HG03354 (cell line): ENCODE data around the gene IQSEC1.

Experiments
- ATAC-seq: cut with Tn5 transposase; IDR thresholded peaks from one replicate; pipeline ENCODE4 v1.9.1; 2021; ENCODE audit warnings: mild to moderate bottlenecking; ENCODE audit not compliant: unreplicated experiment, poor library complexity, severe bottlenecking

The IQSEC1 gene

DNA sequence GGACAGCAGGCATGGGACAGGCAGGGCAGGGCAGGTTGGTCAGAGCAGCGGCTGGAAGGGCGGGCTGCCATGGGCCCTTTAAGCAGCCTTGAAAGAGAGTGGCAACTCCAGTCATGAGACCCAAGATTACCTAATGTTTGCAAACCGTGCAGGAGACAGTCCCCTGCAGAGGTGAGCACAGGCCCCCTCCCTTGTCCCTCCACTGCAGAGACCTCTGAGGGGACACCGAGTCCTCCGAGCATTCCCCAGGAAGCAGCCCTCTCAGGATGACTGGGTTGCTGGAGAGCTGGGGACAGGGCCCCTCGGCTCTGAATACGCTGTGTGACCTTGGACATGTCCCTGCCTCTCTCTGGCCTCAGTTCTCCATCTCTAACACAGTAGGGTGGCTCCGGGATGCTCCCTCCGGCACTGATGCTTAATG lies 81.4 kb downstream of the IQSEC1 start:
- no peak for ATAC-seq

- ATAC-seq, result no peak
Measured at GRCh38 chr3:12991481-12991837, 81.8 kb downstream of the IQSEC1 start.

DNA sequence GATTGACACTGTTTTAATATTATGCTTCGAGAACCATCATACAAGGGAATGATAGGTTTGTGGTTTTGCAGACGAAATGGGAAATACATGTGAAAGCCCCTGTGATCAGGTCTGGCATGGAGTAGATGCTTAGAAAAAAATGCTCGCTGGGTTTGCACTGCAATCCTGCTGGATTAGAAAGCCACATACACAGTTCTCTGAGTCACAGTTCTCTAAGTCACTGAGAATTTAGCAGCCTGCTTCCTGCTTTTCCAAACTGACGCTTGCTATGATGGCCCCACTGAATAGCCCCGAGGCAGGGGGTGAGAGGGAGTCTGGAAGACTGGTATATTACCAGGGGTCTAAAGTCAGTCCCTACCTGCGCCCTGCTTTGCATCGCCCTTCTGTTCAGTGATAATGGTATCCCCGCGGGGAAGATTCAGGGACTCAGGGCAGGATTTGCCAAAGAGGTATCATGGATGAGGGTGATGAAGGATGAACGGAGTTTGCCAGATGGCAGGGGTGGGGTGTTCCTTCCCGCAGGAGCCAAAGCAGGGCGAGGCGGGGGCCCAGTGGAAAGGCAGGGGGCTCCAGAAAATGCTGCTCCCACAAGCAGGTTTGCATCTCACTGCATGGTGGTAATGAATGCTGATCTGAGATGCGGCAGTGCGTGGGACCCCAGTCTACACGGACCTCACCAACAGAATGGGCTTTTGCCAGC lies 82.3 kb downstream of the IQSEC1 start:
- ATAC-seq, result no peak

GRCh38 chr3:12990306-12990705 lies 82.9 kb downstream of the IQSEC1 start:
- no peak for ATAC-seq

DNA sequence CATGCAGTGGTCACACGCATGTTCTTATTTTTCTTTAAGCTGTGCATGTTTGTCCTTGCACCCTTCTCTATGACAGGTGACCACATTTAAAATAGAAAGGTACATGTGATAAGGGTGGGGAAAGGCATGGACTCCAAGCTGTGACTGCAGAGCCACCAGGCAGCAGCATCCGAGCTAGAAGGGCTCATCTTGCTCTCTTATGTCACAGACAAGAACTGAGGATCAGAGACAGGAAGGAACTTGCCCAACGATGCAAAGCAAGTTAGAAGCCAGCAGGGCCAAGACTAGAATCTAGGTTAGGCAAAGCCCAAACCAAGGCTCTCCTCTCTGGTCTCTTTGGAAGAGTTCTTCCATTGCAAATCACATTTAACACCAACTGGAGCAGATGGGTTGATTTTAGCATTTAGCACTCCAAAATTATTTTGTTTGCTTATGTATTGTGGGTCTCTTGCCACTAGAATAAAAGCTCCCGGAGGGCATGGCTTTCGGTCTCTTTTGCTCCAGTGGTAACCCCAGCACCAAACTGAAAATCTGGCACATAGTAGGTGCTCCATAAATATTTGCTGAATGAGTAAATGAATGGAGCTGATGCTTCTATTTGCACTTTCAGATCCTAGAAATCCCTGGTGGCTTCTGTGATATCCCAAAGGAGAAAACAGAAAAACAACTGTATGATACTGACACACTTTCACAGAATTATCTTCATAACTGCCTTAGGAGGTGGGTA lies 84.3 kb downstream of the IQSEC1 start:
- ATAC-seq, result no peak

GRCh38 chr3:12987602-12988001 lies 85.6 kb downstream of the IQSEC1 start:
- ATAC-seq, result no peak

DNA sequence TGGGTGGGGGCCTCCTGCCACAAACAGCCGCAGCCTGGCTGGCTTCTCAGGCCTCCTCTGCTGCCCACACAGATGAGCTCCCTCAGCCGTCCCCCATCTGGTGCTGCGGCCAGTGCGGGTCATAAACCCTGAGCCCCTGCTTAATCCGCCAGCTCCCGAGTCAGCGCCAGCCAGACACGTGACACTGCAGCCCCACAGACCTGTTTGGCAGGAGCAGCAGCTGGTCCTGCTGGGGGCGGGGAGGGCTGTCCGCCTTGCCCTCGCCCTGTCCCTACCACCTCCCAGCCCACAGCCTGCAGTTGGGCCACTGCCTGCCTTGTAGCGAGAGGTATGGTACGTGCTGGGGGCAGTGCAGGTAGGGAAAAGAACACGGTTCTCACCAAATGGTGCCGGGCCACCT lies 86.2 kb downstream of the IQSEC1 start:
- ATAC-seq, result no peak

DNA sequence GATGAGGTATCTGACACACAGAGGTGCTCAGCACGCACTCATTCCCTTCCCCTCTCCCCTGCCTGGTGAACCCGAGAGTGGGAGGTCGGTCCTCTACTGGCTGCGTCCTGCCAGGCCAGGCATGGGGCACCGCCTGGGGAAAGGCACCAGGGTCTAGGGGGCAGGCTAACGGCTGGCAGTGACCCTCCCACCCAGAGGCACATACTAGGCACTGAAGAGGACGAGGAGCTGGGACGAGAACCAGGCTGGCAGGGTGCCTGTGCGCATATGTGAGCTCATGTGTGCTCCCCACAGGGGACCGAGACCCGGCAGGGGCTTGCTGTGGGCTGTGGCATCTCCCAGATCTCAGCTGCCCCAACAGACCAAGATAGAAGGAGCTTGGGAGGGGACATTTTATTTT lies 86.7 kb downstream of the IQSEC1 start:
- ATAC-seq, result no peak

GRCh38 chr3:12986031-12986430 lies 87.2 kb downstream of the IQSEC1 start:
- no peak for ATAC-seq

DNA sequence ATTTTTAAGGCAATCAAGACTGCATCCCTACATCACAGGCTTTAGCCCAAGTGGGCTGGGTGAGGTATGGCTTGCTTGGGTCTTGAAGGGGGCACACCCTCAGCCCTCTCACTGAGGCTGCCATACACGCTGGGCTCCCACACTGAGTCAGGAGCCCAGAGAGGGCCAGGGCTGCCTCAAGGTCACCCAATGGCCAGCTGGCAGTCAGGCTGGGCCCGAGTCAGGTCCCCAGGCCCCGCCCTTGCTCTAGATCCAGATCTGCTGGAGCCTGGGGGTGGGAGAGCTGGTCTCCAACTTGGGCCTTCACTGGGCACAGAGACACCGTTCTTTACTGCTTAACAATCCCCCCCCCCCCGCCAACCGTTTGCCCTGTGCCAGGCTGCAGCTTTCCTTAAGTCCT lies 88.1 kb downstream of the IQSEC1 start:
- no peak for ATAC-seq

GRCh38 chr3:12984023-12984823 lies 89.0 kb downstream of the IQSEC1 start:
- ATAC-seq, result peak; percentile 54

DNA sequence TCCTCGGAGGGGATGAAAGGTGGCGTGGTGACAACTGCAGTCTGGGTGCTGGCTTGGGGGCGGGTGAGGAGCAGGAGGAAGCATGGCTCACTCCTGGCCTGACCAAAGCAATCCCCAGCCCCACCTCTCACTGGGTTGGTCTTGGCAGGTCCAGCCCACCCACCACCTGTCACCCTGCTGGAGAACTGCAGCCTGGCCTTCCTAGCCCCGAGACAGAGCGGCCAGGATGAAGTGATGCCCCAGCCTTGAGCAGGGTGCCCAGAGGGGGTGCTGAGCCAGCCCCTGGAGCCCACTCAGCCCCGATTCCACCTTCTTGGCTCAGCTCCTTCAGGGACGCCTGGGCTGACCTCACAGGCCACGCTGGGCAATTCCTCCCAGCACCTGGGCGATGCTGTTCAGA lies 89.9 kb downstream of the IQSEC1 start:
- ATAC-seq, result peak; percentile 13

DNA sequence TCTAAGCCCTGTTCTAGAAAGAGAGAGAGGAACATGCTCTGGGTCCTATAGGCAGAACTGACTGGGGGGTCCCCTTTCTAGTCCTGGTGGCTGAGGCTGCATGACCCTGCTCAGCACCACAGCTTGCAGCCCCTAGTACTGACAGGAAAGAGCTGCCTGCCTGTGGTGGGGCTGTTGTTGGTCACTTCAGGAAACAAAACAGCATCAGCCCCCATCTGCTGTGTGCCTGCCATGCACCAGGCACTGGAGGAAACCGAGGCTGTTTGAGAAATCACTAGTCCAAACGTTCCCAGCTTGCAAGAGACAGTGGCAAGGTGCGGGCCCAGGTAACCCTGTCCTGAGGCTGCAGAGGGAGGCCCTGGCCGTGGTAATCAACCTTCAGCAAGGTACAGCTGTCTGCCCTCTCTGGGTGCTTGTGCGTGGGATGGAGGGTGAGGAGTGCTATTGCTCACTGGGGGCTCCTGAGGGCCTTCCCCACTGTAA lies 90.6 kb downstream of the IQSEC1 start:
- ATAC-seq, result peak; percentile 73

- ATAC-seq, result no peak
Measured at GRCh38 chr3:12981306-12982275, 91.6 kb downstream of the IQSEC1 start.

GRCh38 chr3:12980596-12981290 lies 92.5 kb downstream of the IQSEC1 start:
- no peak for ATAC-seq

- no peak for ATAC-seq
Measured at GRCh38 chr3:12979947-12980487, 93.2 kb downstream of the IQSEC1 start.

GRCh38 chr3:12979151-12979946 lies 93.9 kb downstream of the IQSEC1 start:
- no peak for ATAC-seq

GRCh38 chr3:12978682-12979081 lies 94.5 kb downstream of the IQSEC1 start:
- ATAC-seq, result no peak
